H1 (cell line): ENCODE data around the gene PLIN4. TPM values are rescaled to one million over a fixed set of nuclear protein-coding genes. Genes with fewer than 3 reads are reported as not detected.

Experiments
- POLR2A ChIP-seq, 2 experiments: IDR thresholded peaks; 1 replicate in 1 of 2; 2 replicates in 1 of 2; pipeline ENCODE4 v1.6.1; 2011; ENCODE audit warnings: low read depth in 2 of 2, low read length in 2 of 2, mild to moderate bottlenecking in 2 of 2; ENCODE audit errors: control extremely low read depth in 1 of 2
- SIX5 ChIP-seq: IDR thresholded peaks from 2 replicates; pipeline ENCODE4 v1.6.1; 2011; ENCODE audit warnings: mild to moderate bottlenecking, low read depth, low read length
- TAF7 ChIP-seq: optimal IDR thresholded peaks from 2 replicates; pipeline ENCODE3; 2011; ENCODE audit warnings: low read depth, mild to moderate bottlenecking, inconsistent platforms, low read length, moderate library complexity, borderline replicate concordance
- polyA plus RNA-seq, 7 experiments: library from polyadenylated mRNA; depleted of rRNA in 3 of 7; stranded (reverse) in 5 of 7; unstranded in 2 of 7; fragments of >200 nt in 5 of 7; fragments of 200-250 nt in 2 of 7; gene quantifications; 1 replicate in 5 of 7; 2 replicates in 1 of 7; 4 replicates in 1 of 7; pipeline versions ENCODE4 v1.2.1 to v1.2.3, GENCODE V29; 2011 to 2013; ENCODE audit warnings: missing spikeins in 2 of 7, mixed read lengths in 2 of 7
- total RNA-seq: library from RNA; stranded (reverse); fragmentation: NEBNext Ultra II Directional; extraction: Animal tissue kit (Norgen Biotek cat#: 25700); gene quantifications from 2 replicates; pipeline ENCODE4 v1.2.1, GENCODE V29; 2021

The PLIN4 gene
- total and polyA plus RNA-seq, 2 of the 8 experiments (the other 6 are each of a cell fraction or from before 2014, with no cell fraction given), result 0.35 to 0.45 TPM

DNA sequence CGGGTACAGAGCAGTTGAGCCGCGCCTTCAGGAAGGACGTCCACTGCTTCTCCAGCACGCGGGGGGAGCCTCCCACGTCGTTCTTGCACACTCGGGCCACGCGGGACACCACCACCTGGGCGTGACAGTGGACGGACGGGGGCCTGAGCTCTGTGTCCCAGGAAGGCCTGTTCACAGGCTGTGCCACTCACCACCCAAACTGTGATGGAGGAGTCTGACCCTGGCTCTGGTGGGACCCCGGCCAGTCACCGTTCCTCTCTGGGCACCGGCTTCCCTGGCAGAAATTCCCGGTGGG is 34.2 kb upstream of the PLIN4 start (continued):
- no peak for TF ChIP-seq SIX5
- TF ChIP-seq TAF7, result no peak
- TF ChIP-seq POLR2A (IDR thresholded peaks at IDR 0.05; ENCODE audit: control extremely low read depth in 1 of 2, low read depth in 2 of 2, low read length in 2 of 2), result no peak
